Pancreas (tissue), 10 donors: ENCODE data around the gene NAV2. TPM values are rescaled to one million over a fixed set of nuclear protein-coding genes. Genes with fewer than 3 reads are reported as not detected.

ENCODE experiments used
- ATAC-seq, 4 donors: fragments of 200-7000 bp; cut with Tn5 transposase; one replicate each; pipeline versions ENCODE4 v1.8.0 to v1.9.1; 2020; ENCODE audit warnings: mild to moderate bottlenecking in 4 of 4, moderate library complexity in 4 of 4
- DNase-seq, 6 donors: peaks; one replicate each; pipeline ENCODE4 v3.0.0-alpha.2; 2020
- FAIRE-seq: peaks from 2 replicates; lab custom pipeline; 2012; peaks lifted over from hg19 to GRCh38; lab: Jason Lieb, UNC
- H3K27ac ChIP-seq, 4 donors: fragments of 200-600 bp; sonication (generic); 1 replicate in 3 of 4; 2 replicates in 1 of 4; pipeline versions ENCODE4 v1.5.0 to v1.8.0; 2020
- H3K27me3 ChIP-seq, 4 donors: fragments of 200-600 bp; one replicate each; pipeline ENCODE4 v1.8.0; 2021
- H3K36me3 ChIP-seq, 3 donors: fragments of 200-600 bp; sonication (generic) in 1 of 3; one replicate each; pipeline versions ENCODE4 v1.5.0 to v1.8.0; 2020 to 2021
- H3K4me1 ChIP-seq, 3 donors: fragments of 200-600 bp; one replicate each; pipeline ENCODE4 v1.8.0; 2021
- H3K4me3 ChIP-seq, 4 donors: fragments of 200-600 bp; sonication (generic) in 2 of 4; one replicate each; pipeline versions ENCODE4 v1.5.0 to v1.8.0; 2020 to 2021
- H3K9me3 ChIP-seq, 4 donors: fragments of 200-600 bp; one replicate each; pipeline ENCODE4 v1.8.0; 2021
- WGBS, 2 donors: extraction: QIAGEN DNeasy Blood & Tissue Kit; methylation state at CpG; one replicate each; pipeline ENCODE4 v1.1.7; 2013; 5-methylcytosine and 5-hydroxymethylcytosine counted together
- intact Hi-C, 3 donors: fragments of 100-400 bp; cut with DNase I; formaldehyde crosslinking; loops; one replicate each; pipeline versions ENCODE4 v1.11.1 to v1.14.2; 2022
- polyA plus RNA-seq, 2 donors: library from polyadenylated mRNA; stranded (reverse); fragments of 200-250 nt; gene quantifications; one replicate each; pipeline ENCODE4 v1.2.3, GENCODE V29; 2013
- total RNA-seq, 6 donors: library from RNA; stranded (reverse); fragmentation: NEBNext Ultra II Directional in 4 of 6; extraction: Animal tissue kit (Norgen Biotek cat#: 25700) in 4 of 6; gene quantifications; one replicate each; pipeline versions ENCODE4 v1.2.1 to v1.2.4, GENCODE V29; 2021 to 2023
- TF ChIP-seq, protein P1 (sequence below), 4 donors: fragments of 200-600 bp; sonication (generic) in 3 of 4; IDR thresholded peaks; one replicate each; pipeline versions ENCODE4 v1.5.0 to v1.8.0; 2021; ENCODE audit warnings: antibody characterized with exemption in 4 of 4
- donor health status: healthy with polysubstance abuse.
- donor health status: DM: no; HTN: no; CAD: no; lungs with moderate emphysema.
- donor health status: DM: no; HTN: no; CAD: no.
- donor health status: control.
- donor health status: control.
- donor health status: Bipolar disorder and iron deficiency.
- donor health status: DM: yes; HTN: yes; CAD: no.
- donor health status: DM: no; HTN: no; CAD: no.
- donor health status: DM: no; HTN: no; CAD: no.
- donor health status: DM: yes; HTN: yes; CAD: no.

The NAV2 gene
- total and polyA plus RNA-seq, 8 donors: 5.8 to 26.9 (median 16.3) TPM

DNA sequence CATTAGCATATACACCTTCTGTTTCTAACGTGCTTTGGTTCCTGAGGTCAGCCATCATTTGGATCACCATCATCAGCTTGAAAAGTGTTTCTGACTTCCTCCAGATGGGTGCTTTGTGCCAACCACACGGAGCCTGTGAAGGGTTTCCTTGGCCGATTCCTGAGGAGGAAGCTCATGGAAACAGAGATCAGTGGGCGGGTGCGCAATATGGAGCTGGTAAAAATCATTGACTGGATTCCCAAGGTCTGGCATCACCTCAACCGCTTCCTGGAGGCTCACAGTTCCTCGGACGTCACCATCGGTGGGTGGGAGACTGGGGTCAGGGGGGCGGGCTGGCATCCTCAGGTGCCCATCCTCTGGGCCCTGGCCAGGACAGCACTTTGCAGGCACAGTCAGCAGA, 392.8 kb downstream of the NAV2 start:
- 94 to 95% methylated on average over 10 of the region's 10 CpGs for WGBS, 2 donors
- H3K9me3 ChIP-seq: no peaks in the 10 kb centered on the region
- TF ChIP-seq, protein P1, sequence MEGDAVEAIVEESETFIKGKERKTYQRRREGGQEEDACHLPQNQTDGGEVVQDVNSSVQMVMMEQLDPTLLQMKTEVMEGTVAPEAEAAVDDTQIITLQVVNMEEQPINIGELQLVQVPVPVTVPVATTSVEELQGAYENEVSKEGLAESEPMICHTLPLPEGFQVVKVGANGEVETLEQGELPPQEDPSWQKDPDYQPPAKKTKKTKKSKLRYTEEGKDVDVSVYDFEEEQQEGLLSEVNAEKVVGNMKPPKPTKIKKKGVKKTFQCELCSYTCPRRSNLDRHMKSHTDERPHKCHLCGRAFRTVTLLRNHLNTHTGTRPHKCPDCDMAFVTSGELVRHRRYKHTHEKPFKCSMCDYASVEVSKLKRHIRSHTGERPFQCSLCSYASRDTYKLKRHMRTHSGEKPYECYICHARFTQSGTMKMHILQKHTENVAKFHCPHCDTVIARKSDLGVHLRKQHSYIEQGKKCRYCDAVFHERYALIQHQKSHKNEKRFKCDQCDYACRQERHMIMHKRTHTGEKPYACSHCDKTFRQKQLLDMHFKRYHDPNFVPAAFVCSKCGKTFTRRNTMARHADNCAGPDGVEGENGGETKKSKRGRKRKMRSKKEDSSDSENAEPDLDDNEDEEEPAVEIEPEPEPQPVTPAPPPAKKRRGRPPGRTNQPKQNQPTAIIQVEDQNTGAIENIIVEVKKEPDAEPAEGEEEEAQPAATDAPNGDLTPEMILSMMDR (IDR thresholded peaks at IDR 0.05): no peak
- peaks cover 0 to 69% (median 14%) of the 10 kb centered on the region in 3 donors for H3K36me3 ChIP-seq
- H3K4me1 ChIP-seq: no peaks in the 10 kb centered on the region
- intact Hi-C loops: loop anchor here in 1 of 3 donors (10.0 kb wide), 1 partner anchor 151 kb away; no protein-coding TSS in a partner anchor
- ATAC-seq (no peak), FAIRE-seq (no peak), DNase-seq (no peak)
- H3K27ac ChIP-seq: no peak overlapping the region
- H3K27me3 ChIP-seq: no peaks in the 10 kb centered on the region
- no peak overlapping the region for H3K4me3 ChIP-seq

DNA sequence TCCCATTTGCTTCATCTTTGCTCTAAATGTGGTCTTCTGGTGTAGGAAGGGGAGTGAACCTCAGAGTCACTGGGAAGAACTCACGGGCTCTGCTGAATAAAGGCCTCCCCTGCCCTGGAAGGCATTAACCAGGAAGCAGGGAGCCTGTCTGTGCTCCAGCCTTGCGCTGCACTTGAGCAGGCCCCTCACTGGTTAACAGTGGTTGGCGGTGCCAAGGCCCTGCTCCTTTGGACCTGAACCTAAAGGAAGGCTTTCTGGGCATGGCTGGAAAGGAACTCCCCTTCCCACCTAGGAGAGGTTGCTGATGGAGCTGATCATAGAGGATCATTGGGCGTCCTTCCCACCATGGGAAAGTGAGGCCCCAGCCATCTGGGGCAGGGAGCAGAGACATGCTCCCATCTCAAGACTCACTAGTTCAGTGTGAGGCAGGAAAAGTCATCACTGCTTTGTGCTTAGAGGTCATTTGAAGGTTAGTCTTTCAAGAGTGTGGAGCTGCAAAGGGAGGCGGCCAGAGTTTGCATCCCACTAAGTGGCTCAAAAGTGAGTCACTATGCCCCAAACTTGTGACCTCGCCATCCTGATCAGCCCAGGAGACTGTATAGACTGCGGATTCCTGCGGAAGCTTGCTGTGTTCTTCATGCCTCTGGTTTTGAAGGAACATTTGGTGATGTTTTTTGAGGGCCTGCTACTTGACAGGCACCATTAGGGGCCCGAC, 397.3 kb downstream of the NAV2 start:
- TF ChIP-seq, protein P1 (IDR thresholded peaks at IDR 0.05): no peak
- ATAC-seq (no peak), DNase-seq (no peak), FAIRE-seq (no peak)
- H3K36me3 ChIP-seq: peaks cover 0 to 29% (median 5%) of the 10 kb centered on the region in 3 donors
- peaks cover 5 to 12% (median 8%) of the 10 kb centered on the region in 3 donors for H3K4me1 ChIP-seq
- no peak overlapping the region for H3K27ac ChIP-seq
- no peaks in the 10 kb centered on the region for H3K27me3 ChIP-seq
- H3K4me3 ChIP-seq: no peak overlapping the region
- WGBS, 2 donors: 93 to 94% methylated on average over 9 of the region's 9 CpGs
- H3K9me3 ChIP-seq: no peaks in the 10 kb centered on the region
- intact Hi-C loops: loop anchor here in 2 of 3 donors (5.0 to 10.0 kb wide), 2 partner anchors 155 to 163 kb away; no protein-coding TSS in a partner anchor

- Histone ChIP-seq H3K9me3 (no peaks in the 10 kb centered on the region), H3K4me1 (peaks cover 5 to 12% (median 8%) of the 10 kb centered on the region in 3 donors), H3K36me3 (peaks cover 0 to 23% (median 5%) of the 10 kb centered on the region in 3 donors), H3K27ac (peak overlapping the region in 1 of 4 donors; percentile 82), H3K4me3 (no peak overlapping the region), H3K27me3 (no peaks in the 10 kb centered on the region)
- DNase-seq (peak in 4 of 6 donors; percentile 31 to 64 (median 50)), FAIRE-seq (no peak), ATAC-seq (peak; percentile 55 to 78 (median 74))
- TF ChIP-seq, protein P1 (IDR thresholded peaks at IDR 0.05): peak; percentile 70 to 86 (median 81)
- intact Hi-C loops: loop anchor here in 1 of 3 donors (5.0 kb wide), 1 partner anchor 164 kb away; no protein-coding TSS in a partner anchor
- WGBS, 2 donors: 13 to 18% methylated on average over 8 of the region's 8 CpGs
These were observed 398.5 kb downstream of the NAV2 start for GRCh38 chr11:20110908-20111669.

DNA sequence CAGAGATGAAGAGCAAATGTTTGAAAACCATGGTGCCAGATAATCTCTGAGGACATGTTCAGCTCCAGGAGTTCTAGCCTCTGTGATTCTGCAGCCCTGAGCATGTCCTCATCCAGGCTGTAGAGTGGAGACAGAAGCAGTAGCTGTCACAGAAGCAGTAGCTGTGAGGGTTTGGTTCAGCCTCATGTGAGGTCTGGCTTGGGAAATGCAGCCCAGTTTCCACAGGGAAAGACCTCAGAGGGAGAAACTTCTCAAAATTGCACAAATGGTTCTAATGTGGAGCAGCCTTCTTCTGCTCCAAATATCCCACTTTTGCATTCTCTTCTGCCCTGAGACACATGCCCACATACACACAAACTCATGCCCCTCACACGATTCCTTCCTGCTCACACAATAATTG, 399.2 kb downstream of the NAV2 start:
- peaks cover 5 to 12% (median 8%) of the 10 kb centered on the region in 3 donors for H3K4me1 ChIP-seq
- TF ChIP-seq, protein P1 (IDR thresholded peaks at IDR 0.05): no peak
- no peak for FAIRE-seq
- peaks cover 2 to 24% (median 5%) of the 10 kb centered on the region in 3 donors for H3K36me3 ChIP-seq
- no peak for DNase-seq
- no peaks in the 10 kb centered on the region for H3K9me3 ChIP-seq
- peak overlapping the region in 3 of 4 donors; percentile 45 to 91 (median 82) for H3K27ac ChIP-seq
- H3K4me3 ChIP-seq: no peak overlapping the region
- intact Hi-C loops: loop anchor here in 1 of 3 donors (5.0 kb wide), 1 partner anchor 165 kb away; no protein-coding TSS in a partner anchor
- no peaks in the 10 kb centered on the region for H3K27me3 ChIP-seq
- peak in 2 of 4 donors; percentile 2 to 6 for ATAC-seq
- 77 to 94% methylated on average over 1 of the region's 1 CpG for WGBS, 2 donors
